HUES6 (cell line): Measurements from ENCODE around the gene IL17RB.

Source experiments
- H3K27ac ChIP-seq: 2 replicates; pipeline ENCODE4 v1.7.0; 2013; ENCODE audit warnings: low read depth, mild to moderate bottlenecking, low read length, inconsistent platforms
- H3K27me3 ChIP-seq: 2 replicates; pipeline ENCODE4 v1.6.1; 2013; ENCODE audit warnings: low read length; ENCODE audit not compliant: control insufficient read depth, insufficient read depth
- H3K36me3 ChIP-seq: 2 replicates; pipeline ENCODE4 v1.6.1; 2013; ENCODE audit warnings: low read length; ENCODE audit not compliant: control insufficient read depth, insufficient read depth
- H3K4me1 ChIP-seq: 2 replicates; pipeline ENCODE4 v1.6.1; 2013; ENCODE audit warnings: low read length; ENCODE audit not compliant: control insufficient read depth, insufficient read depth
- H3K4me3 ChIP-seq: 2 replicates; pipeline ENCODE4 v1.5.1; 2013; ENCODE audit warnings: low read depth, low read length
- H3K9ac ChIP-seq: one replicate; pipeline ENCODE4 v1.6.1; 2013; ENCODE audit warnings: mild to moderate bottlenecking, low read length
- H3K9me3 ChIP-seq: 2 replicates; pipeline ENCODE4 v1.6.1; 2013; ENCODE audit warnings: low read depth, low read length; ENCODE audit not compliant: control insufficient read depth, insufficient read depth

IL17RB gene

DNA sequence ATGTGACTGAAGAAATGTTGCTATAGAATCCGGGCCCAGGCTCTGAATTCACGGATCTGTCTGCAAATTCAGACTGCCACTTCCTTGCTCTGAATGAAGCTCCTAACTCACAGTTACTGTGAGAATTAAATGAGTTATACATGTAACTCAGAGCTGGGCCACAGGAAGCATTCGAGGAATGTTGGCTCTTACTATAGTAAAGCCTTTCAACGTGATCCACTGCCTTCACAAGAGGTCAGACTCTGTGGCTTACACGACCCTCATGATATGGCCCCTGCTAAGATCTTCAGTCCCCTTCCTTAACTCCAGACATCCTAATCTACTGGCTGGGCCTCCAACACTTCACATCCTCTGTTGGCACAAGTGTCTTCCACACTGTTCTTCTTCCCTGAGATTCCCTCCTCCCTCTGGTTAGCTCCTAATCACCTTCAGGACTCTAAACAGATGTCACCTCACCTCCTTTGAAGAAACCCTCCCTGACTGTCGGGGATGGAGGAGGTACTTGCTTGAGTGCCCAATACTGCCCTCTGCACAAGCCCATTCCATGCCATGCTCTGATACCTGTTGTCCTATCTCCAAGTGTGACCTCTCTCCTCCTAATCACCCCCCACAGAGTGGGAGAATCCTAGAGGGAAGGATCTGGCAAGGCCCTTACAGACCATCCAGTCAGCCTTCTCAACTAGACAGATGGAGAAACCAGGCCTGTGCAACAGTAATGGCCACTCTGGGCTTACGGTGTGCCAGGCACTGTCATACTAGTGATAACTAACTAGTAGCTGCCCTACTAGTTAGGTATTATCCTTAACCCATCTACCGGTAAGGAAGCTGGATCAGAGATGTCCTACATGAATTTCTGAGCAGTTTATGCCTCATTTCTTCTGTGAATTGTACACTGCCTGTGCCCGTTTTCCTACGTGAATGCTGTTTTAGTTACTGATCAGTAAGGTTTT is 34.3 kb downstream of the IL17RB start:
- peak overlapping the region; percentile 87 for H3K9ac ChIP-seq
- no peak overlapping the region for H3K27ac ChIP-seq
- peak overlapping the region; percentile 80 for H3K4me3 ChIP-seq
- H3K27me3 ChIP-seq: no peaks in the 10 kb centered on the region
- no peaks in the 10 kb centered on the region for H3K9me3 ChIP-seq
- H3K36me3 ChIP-seq: peaks cover 62% of the 10 kb centered on the region
- H3K4me1 ChIP-seq: peaks cover 12% of the 10 kb centered on the region

DNA sequence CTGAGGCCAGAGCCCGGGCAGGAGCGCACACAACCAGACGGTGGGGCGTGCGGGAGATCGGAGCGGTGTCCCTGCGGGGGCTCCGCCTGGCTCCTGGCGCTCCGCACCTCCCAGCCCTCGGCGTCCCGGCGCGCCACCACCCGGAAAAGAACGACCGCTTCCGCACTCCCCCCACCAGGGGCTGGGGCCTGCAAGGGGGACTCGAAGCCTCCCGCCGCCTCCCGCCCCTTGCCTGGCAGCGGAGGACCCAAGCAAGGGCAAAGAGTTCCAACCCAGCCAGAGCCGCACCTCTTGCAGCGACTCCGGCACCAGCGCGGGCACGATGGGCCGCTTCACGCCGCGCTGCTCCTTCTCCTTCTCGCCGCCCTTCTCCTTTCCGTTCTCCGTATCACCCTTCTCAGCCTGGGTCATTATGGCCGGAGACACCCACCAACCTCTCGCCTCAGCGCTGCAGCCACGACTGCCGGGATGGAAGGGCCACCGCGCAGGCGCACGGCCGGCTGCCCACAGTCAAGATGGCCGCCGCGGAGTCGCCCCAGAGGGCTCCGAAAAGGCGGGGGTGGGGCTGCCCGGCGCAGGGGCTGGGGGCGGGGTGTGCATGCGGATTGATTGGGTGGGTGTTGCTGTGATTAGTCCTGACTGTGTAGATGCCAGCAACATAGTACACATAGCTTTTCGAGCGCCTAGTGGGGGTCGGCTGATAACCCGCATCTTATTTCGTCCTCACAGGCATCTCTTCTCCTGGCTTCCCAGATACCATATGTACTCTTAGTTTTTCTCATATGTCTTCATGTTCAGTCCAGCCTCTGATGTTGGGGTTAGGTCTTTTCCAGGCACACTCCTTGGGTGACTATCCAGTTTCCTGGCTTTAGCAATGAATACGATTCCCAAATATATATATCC is 35.6 kb downstream of the IL17RB start, which contains the start of gene ACTR8:
Gene ACTR8 (minus strand): TSS at position 462 of the 903 bp plus-strand sequence. CDS start 51 bp downstream, at position 411.
- H3K27ac ChIP-seq: peak within 1 kb of the TSS; percentile 50
- H3K4me3 ChIP-seq: peak within 1 kb of the TSS; percentile 80
- H3K36me3 ChIP-seq: peaks cover 62% of the 10 kb centered on the region
- H3K9me3 ChIP-seq: no peaks in the 10 kb centered on the region
- peak within 1 kb of the TSS; percentile 87 for H3K9ac ChIP-seq
- H3K4me1 ChIP-seq: peaks cover 12% of the 10 kb centered on the region
- H3K27me3 ChIP-seq: no peaks in the 10 kb centered on the region

DNA sequence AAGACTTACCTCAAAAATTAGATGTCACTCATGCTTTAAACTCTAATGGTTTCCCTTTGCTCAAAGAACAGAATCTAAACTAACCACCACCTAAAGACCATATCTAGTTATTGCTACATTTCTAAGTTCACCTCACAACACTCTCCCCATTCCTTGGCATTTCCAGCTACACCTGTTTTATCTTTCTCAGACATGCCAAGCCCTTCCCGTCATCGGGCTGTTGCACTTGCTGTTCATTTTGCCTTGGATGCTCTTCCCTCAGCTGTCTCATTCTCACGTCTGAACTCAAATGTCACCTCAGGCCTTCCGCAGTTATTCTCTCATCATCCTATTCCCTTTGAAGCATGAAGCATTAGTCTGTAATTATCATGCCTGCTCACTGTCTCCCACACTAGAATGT is 36.6 kb downstream of the IL17RB start:
- H3K4me1 ChIP-seq: peaks cover 12% of the 10 kb centered on the region
- H3K36me3 ChIP-seq: peaks cover 62% of the 10 kb centered on the region
- no peaks in the 10 kb centered on the region for H3K9me3 ChIP-seq
- no peak overlapping the region for H3K4me3 ChIP-seq
- no peaks in the 10 kb centered on the region for H3K27me3 ChIP-seq
- H3K9ac ChIP-seq: no peak overlapping the region
- no peak overlapping the region for H3K27ac ChIP-seq

DNA sequence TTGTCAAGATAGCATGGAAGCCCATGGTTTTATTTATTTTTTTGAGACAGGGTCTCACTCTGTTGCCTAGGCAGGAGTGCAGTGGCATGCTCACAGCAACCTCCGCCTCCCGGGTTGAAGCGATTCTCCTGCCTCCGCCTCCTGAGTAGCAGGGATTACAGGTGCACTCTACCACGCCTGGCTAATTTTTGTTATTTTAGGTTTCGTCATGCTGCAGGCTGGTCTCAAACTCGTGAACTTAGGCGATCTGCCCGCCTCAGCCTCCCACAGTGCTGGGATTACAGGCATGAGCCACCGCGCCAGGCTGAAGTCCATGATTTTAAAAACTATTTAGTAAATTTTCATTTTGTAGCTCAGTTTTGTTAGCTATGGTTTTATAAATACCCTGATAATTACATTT is 38.3 kb downstream of the IL17RB start:
- no peak overlapping the region for H3K4me3 ChIP-seq
- H3K9me3 ChIP-seq: no peaks in the 10 kb centered on the region
- no peaks in the 10 kb centered on the region for H3K27me3 ChIP-seq
- peaks cover 48% of the 10 kb centered on the region for H3K36me3 ChIP-seq
- H3K9ac ChIP-seq: no peak overlapping the region
- H3K4me1 ChIP-seq: peaks cover 12% of the 10 kb centered on the region
- H3K27ac ChIP-seq: no peak overlapping the region

DNA sequence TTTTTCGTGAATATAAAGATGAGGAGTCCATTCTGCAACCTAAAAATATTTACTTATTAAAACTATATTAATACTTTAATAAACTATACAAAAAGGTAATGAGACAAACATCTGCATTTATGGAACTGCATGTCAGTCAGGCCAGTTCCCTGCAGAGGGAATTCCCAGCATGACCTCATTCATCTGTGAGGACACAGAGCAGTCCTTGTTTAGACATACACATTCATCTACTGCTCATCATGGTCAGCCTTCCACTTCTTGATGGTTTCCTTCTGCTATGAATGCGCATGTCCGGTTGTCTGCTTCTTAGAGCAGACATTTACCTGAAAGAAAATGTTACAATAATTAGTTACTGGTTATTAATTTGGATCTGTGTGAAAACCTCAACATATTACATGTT is 38.9 kb downstream of the IL17RB start:
- Histone ChIP-seq H3K9ac (no peak overlapping the region), H3K27ac (no peak overlapping the region), H3K4me1 (peaks cover 16% of the 10 kb centered on the region), H3K36me3 (peaks cover 45% of the 10 kb centered on the region), H3K9me3 (no peaks in the 10 kb centered on the region), H3K27me3 (no peaks in the 10 kb centered on the region), H3K4me3 (no peak overlapping the region)

DNA sequence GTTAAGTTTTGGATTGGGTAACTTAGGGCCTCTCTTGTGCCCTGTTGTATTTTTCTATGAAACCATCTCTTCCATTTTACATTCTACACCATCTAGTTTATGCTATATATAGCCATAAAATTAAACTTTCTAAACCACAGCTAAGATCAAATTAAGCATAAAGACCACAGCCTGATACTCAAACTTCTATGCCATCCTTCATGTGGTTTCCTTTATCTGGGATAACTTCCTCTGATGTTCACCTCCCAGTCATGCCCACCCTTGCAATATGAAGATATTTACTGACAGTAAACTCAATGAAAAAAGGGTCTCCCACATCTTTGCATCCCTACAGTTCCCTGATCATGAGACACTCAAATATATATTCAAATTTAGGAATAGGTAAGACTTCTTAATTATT is 41.1 kb downstream of the IL17RB start:
- Histone ChIP-seq H3K27me3 (no peaks in the 10 kb centered on the region), H3K36me3 (peaks cover 42% of the 10 kb centered on the region), H3K4me1 (peaks cover 8% of the 10 kb centered on the region; the same call in 1 of the 2 replicates), H3K4me3 (no peak overlapping the region), H3K27ac (no peak overlapping the region), H3K9ac (no peak overlapping the region), H3K9me3 (no peaks in the 10 kb centered on the region)

DNA sequence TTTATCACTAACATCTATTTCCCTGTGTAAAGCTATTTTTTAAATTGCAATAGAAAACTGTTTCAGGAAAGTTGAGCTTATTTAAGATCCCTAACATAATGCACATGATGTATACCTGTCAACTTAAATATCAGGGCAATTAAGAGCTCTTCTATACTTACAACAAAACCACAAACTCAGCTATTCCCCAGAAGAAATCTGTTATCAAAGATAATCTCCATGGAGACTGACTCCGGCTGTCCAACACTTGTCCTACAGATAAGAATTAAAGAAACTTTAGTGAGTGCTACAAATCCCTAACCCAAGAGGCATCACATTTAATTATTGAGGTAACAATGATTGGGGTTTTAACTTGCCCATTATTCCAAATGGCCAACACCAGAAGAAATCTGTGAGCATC is 41.9 kb downstream of the IL17RB start:
- H3K36me3 ChIP-seq: peaks cover 42% of the 10 kb centered on the region
- no peaks in the 10 kb centered on the region for H3K9me3 ChIP-seq
- H3K9ac ChIP-seq: no peak overlapping the region
- peaks cover 8% of the 10 kb centered on the region; the same call in 1 of the 2 replicates for H3K4me1 ChIP-seq
- H3K27me3 ChIP-seq: 0 out of 2 replicates have a peak, but pooled peaks cover under 1% of the 10 kb centered on the region
- no peak overlapping the region for H3K4me3 ChIP-seq
- no peak overlapping the region for H3K27ac ChIP-seq

DNA sequence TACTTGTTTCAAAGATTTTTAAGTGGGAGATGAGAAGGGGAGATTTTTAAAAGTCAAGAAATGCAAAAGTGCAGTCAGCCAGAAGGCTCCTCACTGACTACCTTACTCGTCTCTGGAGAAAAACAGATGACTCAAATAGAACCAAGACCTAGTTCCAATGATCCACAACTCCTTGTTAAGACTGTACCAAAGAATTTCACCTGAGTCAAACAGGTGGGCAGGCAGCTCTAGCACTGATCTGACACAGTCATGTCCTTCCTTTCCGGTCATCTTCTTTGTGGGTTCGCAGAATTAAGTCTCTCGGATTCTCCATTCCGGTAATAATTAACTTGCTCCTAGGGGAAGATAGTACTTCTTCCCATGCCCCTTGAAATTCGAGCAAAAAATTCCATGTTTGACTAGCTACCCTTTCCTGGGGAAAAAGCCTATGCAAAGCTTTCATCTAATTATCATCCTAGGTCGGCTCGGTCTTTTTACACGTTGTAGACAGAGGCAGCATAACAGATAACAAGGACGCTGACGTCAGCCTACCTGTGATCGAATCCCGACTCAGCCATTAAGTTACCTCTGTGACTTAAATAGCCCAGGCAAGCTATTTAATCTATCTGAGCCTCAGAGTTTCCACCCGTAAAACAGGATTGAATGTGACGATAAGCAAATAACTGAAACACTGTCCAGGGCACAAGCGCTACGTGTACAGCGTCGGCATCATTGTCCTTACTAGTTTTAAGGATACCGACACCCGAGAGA is 44.5 kb downstream of the IL17RB start:
- H3K4me3 ChIP-seq: peak overlapping the region; percentile 81

DNA sequence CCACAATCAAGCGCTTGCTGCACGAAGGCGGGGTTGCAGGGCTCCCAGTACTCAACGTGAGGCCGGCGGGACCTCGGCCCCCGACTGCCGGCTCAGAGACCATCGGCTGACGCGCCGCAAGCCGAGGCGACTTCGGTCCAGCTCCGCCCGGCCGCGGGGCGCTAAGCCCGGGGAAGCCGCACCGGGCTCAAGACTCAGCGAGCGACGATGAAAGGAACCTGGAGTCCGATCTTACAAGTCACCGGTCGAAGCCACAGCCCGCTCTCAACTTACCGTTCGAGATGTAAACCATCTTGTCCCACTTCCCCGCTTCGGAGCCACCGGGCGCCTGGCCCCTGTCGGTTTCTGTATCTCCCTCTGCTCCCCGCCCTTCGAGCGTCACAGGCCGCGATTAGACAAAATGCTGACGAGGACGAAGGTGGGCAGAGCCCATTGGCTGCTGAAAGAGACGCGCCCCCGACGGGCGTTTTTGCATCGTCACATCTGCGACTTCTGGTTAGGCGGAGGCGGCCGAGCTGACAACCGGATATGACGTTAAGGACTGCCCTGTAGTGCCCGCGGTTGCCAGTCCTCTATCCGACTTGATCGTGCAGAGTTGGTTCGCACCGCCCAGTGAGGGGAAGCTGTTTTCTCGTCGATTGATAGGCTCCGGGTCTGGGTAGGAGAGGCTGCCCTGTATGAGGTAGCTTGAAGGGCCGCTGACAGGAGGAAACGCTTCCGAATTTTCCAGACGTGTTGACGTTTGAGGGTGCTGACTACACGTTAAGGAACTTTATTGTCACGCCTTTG is 45.3 kb downstream of the IL17RB start, which contains the start of gene SELENOK:
Gene SELENOK (minus strand): TSS at position 363 of the 789 bp plus-strand sequence.
- Histone ChIP-seq H3K4me3 (peak within 1 kb of the TSS; percentile 81), H3K9ac (peak within 1 kb of the TSS; percentile 88), H3K36me3 (peaks cover 17% of the 10 kb centered on the region), H3K27me3 (peaks cover 27% of the 10 kb centered on the region), H3K9me3 (no peaks in the 10 kb centered on the region), H3K4me1 (peaks cover 8% of the 10 kb centered on the region; the same call in 1 of the 2 replicates), H3K27ac (peak within 1 kb of the TSS; percentile 45; the same call in 1 of the 2 replicates)

More for the DNA sequence above, 44.5 kb downstream of the IL17RB start:
- H3K27ac ChIP-seq: peak overlapping the region; percentile 45; the same call in 1 of the 2 replicates
- H3K9me3 ChIP-seq: no peaks in the 10 kb centered on the region
- peaks cover 24% of the 10 kb centered on the region for H3K27me3 ChIP-seq
- H3K36me3 ChIP-seq: peaks cover 23% of the 10 kb centered on the region
- peaks cover 8% of the 10 kb centered on the region; the same call in 1 of the 2 replicates for H3K4me1 ChIP-seq
- peak overlapping the region; percentile 88 for H3K9ac ChIP-seq
